IMR-90 (cell line): ENCODE results near the gene SAT1. TPM values are rescaled to one million over a fixed set of nuclear protein-coding genes. Genes with fewer than 3 reads are reported as not detected.
A peak's percentile ranks its signal among the peaks of the same experiment; 100 is the strongest.

Experiments
- ATAC-seq: fragments of 200-7000 bp; cut with Tn5 transposase; 2 replicates; pipeline ENCODE4 v1.9.1; 2020; ENCODE audit warnings: low read depth, mild to moderate bottlenecking, moderate library complexity
- BruUV-seq: library from RNA; stranded (reverse); fragments of 400-500 nt; replicated peaks from 2 replicates; lab custom pipeline; 2021; lab: Mats Ljungman, UMichigan
- CTCF ChIA-PET: fragments of 300-600 bp; formaldehyde crosslinking; extraction: SDS; loops from one replicate; lab custom pipeline; 2021; ENCODE audit warnings: antibody characterized with exemption; lab: Yijun Ruan, JAX
- POLR2A ChIA-PET: fragments of 300-600 bp; sonication (Branson Sonifier 250); formaldehyde crosslinking; loops from one replicate; lab custom pipeline; 2022; ENCODE audit warnings: antibody characterized with exemption; ENCODE audit not compliant: unreplicated experiment; lab: Charles Lee
- DNase-seq: peaks from one replicate; pipeline ENCODE4 v3.0.0; 2013
- H2AFZ ChIP-seq: replicated peaks from 2 replicates; pipeline ENCODE3; 2013; ENCODE audit warnings: low read length, mild to moderate bottlenecking; ENCODE audit not compliant: poor library complexity
- H2AK5ac ChIP-seq: 2 replicates; pipeline ENCODE4 v1.6.1; 2013; ENCODE audit warnings: low read depth, low read length, inconsistent platforms
- H2AK9ac ChIP-seq: replicated peaks from 2 replicates; pipeline ENCODE3; 2013; ENCODE audit warnings: mild to moderate bottlenecking, low read depth, low read length, moderate library complexity; ENCODE audit not compliant: poor library complexity
- H2BK120ac ChIP-seq: 2 replicates; pipeline ENCODE4 v1.6.1; 2013; ENCODE audit warnings: low read depth, low read length, inconsistent platforms
- H2BK15ac ChIP-seq: 3 replicates; pipeline ENCODE4 v1.6.1; 2013; ENCODE audit warnings: low read depth, low read length, inconsistent platforms
- H2BK20ac ChIP-seq: 2 replicates; pipeline ENCODE4 v1.6.1; 2013; ENCODE audit warnings: low read depth, mild to moderate bottlenecking, inconsistent platforms, low read length, moderate library complexity
- H2BK5ac ChIP-seq: 2 replicates; pipeline ENCODE4 v1.6.1; 2013; ENCODE audit warnings: mild to moderate bottlenecking, low read depth, low read length, inconsistent platforms; ENCODE audit not compliant: poor library complexity, severe bottlenecking
- H3K14ac ChIP-seq: replicated peaks from 2 replicates; pipeline ENCODE4 v1.6.1; 2013; ENCODE audit warnings: low read depth, low read length, inconsistent platforms
- H3K18ac ChIP-seq: 2 replicates; pipeline ENCODE4 v1.6.1; 2013; ENCODE audit warnings: low read depth, low read length, control low read depth
- H3K23ac ChIP-seq: 2 replicates; pipeline ENCODE4 v1.6.1; 2013; ENCODE audit warnings: low read depth, low read length, inconsistent platforms
- H3K27ac ChIP-seq: 2 replicates; pipeline ENCODE4 v1.5.1; 2013; ENCODE audit warnings: mild to moderate bottlenecking, control low read depth, low read length; ENCODE audit not compliant: insufficient read depth
- H3K27me3 ChIP-seq: 2 replicates; pipeline ENCODE4 v1.6.1; 2013; ENCODE audit warnings: low read length; ENCODE audit not compliant: control insufficient read depth, insufficient read depth
- H3K36me3 ChIP-seq: 2 replicates; pipeline ENCODE4 v1.6.1; 2013; ENCODE audit warnings: low read length, mixed read lengths; ENCODE audit not compliant: control insufficient read depth, insufficient read depth
- H3K4ac ChIP-seq: 2 replicates; pipeline ENCODE4 v1.6.1; 2013; ENCODE audit warnings: low read depth, low read length, inconsistent platforms
- H3K4me1 ChIP-seq: 2 replicates; pipeline ENCODE4 v1.6.1; 2013; ENCODE audit warnings: low read length, mixed read lengths; ENCODE audit not compliant: control insufficient read depth, insufficient read depth
- H3K4me2 ChIP-seq: 2 replicates; pipeline ENCODE4 v1.6.1; 2013; ENCODE audit warnings: low read depth, mild to moderate bottlenecking, control low read depth, low read length, moderate library complexity
- H3K4me3 ChIP-seq: 2 replicates; pipeline ENCODE4 v1.5.1; 2013; ENCODE audit warnings: low read depth, mild to moderate bottlenecking, control low read depth, low read length, moderate library complexity; ENCODE audit not compliant: insufficient read depth
- H3K56ac ChIP-seq: 2 replicates; pipeline ENCODE4 v1.6.1; 2013; ENCODE audit warnings: low read length, inconsistent platforms; ENCODE audit not compliant: insufficient read depth; ENCODE audit errors: extremely low read depth
- H3K79me1 ChIP-seq, 2 experiments: 2 replicates each; pipeline ENCODE4 v1.6.1; 2013; ENCODE audit warnings: low read length in 2 of 2, inconsistent platforms in 1 of 2, low read depth in 1 of 2
- H3K9ac ChIP-seq: 2 replicates; pipeline ENCODE4 v1.6.1; 2013; ENCODE audit warnings: low read depth, low read length, control low read depth
- H3K9me1 ChIP-seq: 2 replicates; pipeline ENCODE4 v1.6.1; 2013; ENCODE audit warnings: low read length, inconsistent platforms; ENCODE audit not compliant: insufficient read depth
- H3K9me3 ChIP-seq: 2 replicates; pipeline ENCODE4 v1.6.1; 2013; ENCODE audit warnings: low read length; ENCODE audit not compliant: control insufficient read depth, insufficient read depth
- H4K20me1 ChIP-seq: 2 replicates; pipeline ENCODE4 v1.6.1; 2013; ENCODE audit warnings: low read length, inconsistent platforms; ENCODE audit not compliant: insufficient read depth
- H4K5ac ChIP-seq: 2 replicates; pipeline ENCODE4 v1.6.1; 2013; ENCODE audit warnings: mild to moderate bottlenecking, low read depth, low read length, control low read depth
- H4K8ac ChIP-seq, 2 experiments: 2 replicates each; pipeline ENCODE4 v1.6.1; 2013; ENCODE audit warnings: low read depth in 2 of 2, low read length in 2 of 2, control low read depth in 1 of 2, inconsistent platforms in 1 of 2
- H4K91ac ChIP-seq: 2 replicates; pipeline ENCODE4 v1.6.1; 2013; ENCODE audit warnings: low read depth, low read length, inconsistent platforms; ENCODE audit not compliant: insufficient read depth
- CEBPB ChIP-seq: IDR thresholded peaks from 2 replicates; pipeline ENCODE4 v1.6.1; 2012; ENCODE audit warnings: low read depth, low read length, improper control_type of control experiment
- CHD1 ChIP-seq: IDR thresholded peaks from 2 replicates; pipeline ENCODE4 v1.6.1; 2012; ENCODE audit warnings: low read depth, low read length, improper control_type of control experiment
- RFX5 ChIP-seq: IDR thresholded peaks from 2 replicates; pipeline ENCODE4 v1.8.0; 2012; ENCODE audit warnings: low read depth, mild to moderate bottlenecking, low read length, moderate library complexity
- dilution Hi-C: fragments of 300-500 bp; cut with HindIII; formaldehyde crosslinking; loops from one replicate; pipeline ENCODE4 v1.14.3; 2018; ENCODE audit warnings: low sequenced_read_pairs; ENCODE audit not compliant: unreplicated experiment
- in situ Hi-C: fragments of 300-500 bp; cut with MboI; formaldehyde crosslinking; loops from 3 replicates; pipeline ENCODE4 v1.14.3; 2019; ENCODE audit warnings: low sequenced_read_pairs, inconsistent platforms, mixed read lengths
- intact Hi-C: fragments of 100-400 bp; cut with micrococcal nuclease; formaldehyde crosslinking; loops from 2 replicates; pipeline ENCODE4 v1.10.0; 2022
- polyA plus RNA-seq, 3 experiments: library from polyadenylated mRNA; depleted of rRNA; stranded (reverse); fragments of >200 nt; gene quantifications; 2 replicates each; pipeline ENCODE4 v1.2.3, GENCODE V29; 2012; ENCODE audit warnings: low replicate concordance in 1 of 3
- total RNA-seq: library from RNA; depleted of rRNA; stranded (reverse); fragments of >200 nt; gene quantifications from 2 replicates; pipeline ENCODE4 v1.2.3, GENCODE V29; 2012

Gene SAT1
- total and polyA plus RNA-seq, 2 of the 4 experiments (the other 2 are of a cell fraction), result 55.9 to 92.8 TPM

GRCh38 chrX:23737413-23737812 is 45.6 kb upstream of the SAT1 start:
- Histone ChIP-seq H3K18ac (no peak overlapping the region), H3K79me1 (no peaks in the 10 kb centered on the region; a peak in 1 of 4 replicates), H2BK120ac (no peak overlapping the region), H3K27me3 (no peaks in the 10 kb centered on the region), H2BK15ac (no peak overlapping the region), H2AK9ac (no peak overlapping the region), H3K9ac (no peak overlapping the region), H3K14ac (no peak overlapping the region), H3K56ac (no peak overlapping the region), H3K9me3 (no peaks in the 10 kb centered on the region), H2AK5ac (no peak overlapping the region), H3K27ac (no peak overlapping the region), H4K91ac (no peak overlapping the region), H3K4me2 (no peak overlapping the region), H3K23ac (no peak overlapping the region), H3K9me1 (no peaks in the 10 kb centered on the region), H3K4me3 (no peak overlapping the region), H4K5ac (no peak overlapping the region), H4K8ac (no peak overlapping the region), H2BK5ac (no peak overlapping the region), H2AFZ (no peak overlapping the region), H3K4ac (no peak overlapping the region), H3K4me1 (no peaks in the 10 kb centered on the region), H2BK20ac (no peak overlapping the region), H3K36me3 (no peaks in the 10 kb centered on the region), H4K20me1 (peaks cover 28% of the 10 kb centered on the region)
- in situ Hi-C loops, result no loop called here
- POLR2A ChIA-PET, result no interaction called here
- CTCF ChIA-PET, result no interaction called here
- no TSS peak for BruUV-seq
- DNase-seq (peak; percentile 26), ATAC-seq (peak; percentile 18; the same call in 1 of the 2 replicates)
- TF ChIP-seq RFX5 (no peak), CHD1 (no peak), CEBPB (0 out of 2 replicates have a peak, but pooled peaks have one; percentile 2)
- intact Hi-C loops, result no loop called here
- dilution Hi-C loops, result no loop called here
